ENCODE measurements around the gene TBL3. TPM values are rescaled to one million over a fixed set of nuclear protein-coding genes. Genes with fewer than 3 reads are reported as not detected.

TBL3 gene
- total and polyA plus RNA-seq, 9 of the 15 experiments (the other 6 are each of a cell fraction or from before 2014, with no cell fraction given) = 0.97 to 117 (median 24.5) TPM

- TF ChIP-seq RREB1 (CRISPR knock-in tag; IDR thresholded peaks at IDR 0.05) (no peak), SRSF1 (IDR thresholded peaks at IDR 0.05; ENCODE audit: low read depth, low read length) (peak; percentile 52; the same call in 1 of the 2 replicates), HLTF (IDR thresholded peaks at IDR 0.05) (no peak), SMAD4 (CRISPR knock-in tag; conservative IDR thresholded peaks at IDR 0.05) (peak; percentile 80), SMC3 (conservative IDR thresholded peaks at IDR 0.05; ENCODE audit: insufficient read depth, low read depth, low read length) (no peak), ASH1L (IDR thresholded peaks at IDR 0.05; ENCODE audit: borderline replicate concordance, low read depth, partially characterized antibody) (no peak), ZBED1 (IDR thresholded peaks at IDR 0.05) (no peak), CCAR2 (IDR thresholded peaks at IDR 0.05; ENCODE audit: low read depth, low read length) (no peak), ZNF77 (CRISPR knock-in tag; IDR thresholded peaks at IDR 0.05) (no peak), HNRNPUL1 (IDR thresholded peaks at IDR 0.05; ENCODE audit: low read length) (no peak), ZNF444 (CRISPR knock-in tag; IDR thresholded peaks at IDR 0.05) (no peak)
- TF ChIP-seq, protein P1, sequence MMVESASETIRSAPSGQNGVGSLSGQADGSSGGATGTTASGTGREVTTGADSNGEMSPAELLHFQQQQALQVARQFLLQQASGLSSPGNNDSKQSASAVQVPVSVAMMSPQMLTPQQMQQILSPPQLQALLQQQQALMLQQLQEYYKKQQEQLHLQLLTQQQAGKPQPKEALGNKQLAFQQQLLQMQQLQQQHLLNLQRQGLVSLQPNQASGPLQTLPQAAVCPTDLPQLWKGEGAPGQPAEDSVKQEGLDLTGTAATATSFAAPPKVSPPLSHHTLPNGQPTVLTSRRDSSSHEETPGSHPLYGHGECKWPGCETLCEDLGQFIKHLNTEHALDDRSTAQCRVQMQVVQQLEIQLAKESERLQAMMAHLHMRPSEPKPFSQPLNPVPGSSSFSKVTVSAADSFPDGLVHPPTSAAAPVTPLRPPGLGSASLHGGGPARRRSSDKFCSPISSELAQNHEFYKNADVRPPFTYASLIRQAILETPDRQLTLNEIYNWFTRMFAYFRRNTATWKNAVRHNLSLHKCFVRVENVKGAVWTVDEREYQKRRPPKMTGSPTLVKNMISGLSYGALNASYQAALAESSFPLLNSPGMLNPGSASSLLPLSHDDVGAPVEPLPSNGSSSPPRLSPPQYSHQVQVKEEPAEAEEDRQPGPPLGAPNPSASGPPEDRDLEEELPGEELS (CRISPR knock-in tag; IDR thresholded peaks at IDR 0.05; ENCODE audit: borderline replicate concordance) = 0 out of 2 replicates have a peak, but pooled peaks have one; percentile 41
- TF ChIP-seq, protein P2, sequence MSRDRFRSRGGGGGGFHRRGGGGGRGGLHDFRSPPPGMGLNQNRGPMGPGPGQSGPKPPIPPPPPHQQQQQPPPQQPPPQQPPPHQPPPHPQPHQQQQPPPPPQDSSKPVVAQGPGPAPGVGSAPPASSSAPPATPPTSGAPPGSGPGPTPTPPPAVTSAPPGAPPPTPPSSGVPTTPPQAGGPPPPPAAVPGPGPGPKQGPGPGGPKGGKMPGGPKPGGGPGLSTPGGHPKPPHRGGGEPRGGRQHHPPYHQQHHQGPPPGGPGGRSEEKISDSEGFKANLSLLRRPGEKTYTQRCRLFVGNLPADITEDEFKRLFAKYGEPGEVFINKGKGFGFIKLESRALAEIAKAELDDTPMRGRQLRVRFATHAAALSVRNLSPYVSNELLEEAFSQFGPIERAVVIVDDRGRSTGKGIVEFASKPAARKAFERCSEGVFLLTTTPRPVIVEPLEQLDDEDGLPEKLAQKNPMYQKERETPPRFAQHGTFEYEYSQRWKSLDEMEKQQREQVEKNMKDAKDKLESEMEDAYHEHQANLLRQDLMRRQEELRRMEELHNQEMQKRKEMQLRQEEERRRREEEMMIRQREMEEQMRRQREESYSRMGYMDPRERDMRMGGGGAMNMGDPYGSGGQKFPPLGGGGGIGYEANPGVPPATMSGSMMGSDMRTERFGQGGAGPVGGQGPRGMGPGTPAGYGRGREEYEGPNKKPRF (IDR thresholded peaks at IDR 0.05; ENCODE audit: low read depth, low read length) = no peak
- TF ChIP-seq, protein P3, sequence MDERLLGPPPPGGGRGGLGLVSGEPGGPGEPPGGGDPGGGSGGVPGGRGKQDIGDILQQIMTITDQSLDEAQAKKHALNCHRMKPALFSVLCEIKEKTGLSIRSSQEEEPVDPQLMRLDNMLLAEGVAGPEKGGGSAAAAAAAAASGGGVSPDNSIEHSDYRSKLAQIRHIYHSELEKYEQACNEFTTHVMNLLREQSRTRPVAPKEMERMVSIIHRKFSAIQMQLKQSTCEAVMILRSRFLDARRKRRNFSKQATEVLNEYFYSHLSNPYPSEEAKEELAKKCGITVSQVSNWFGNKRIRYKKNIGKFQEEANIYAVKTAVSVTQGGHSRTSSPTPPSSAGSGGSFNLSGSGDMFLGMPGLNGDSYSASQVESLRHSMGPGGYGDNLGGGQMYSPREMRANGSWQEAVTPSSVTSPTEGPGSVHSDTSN (CRISPR knock-in tag; IDR thresholded peaks at IDR 0.05; ENCODE audit: low read depth) = no peak
- TF ChIP-seq, protein P3 (tag; conservative IDR thresholded peaks at IDR 0.05; ENCODE audit: low read depth) = no peak
Measured at GRCh38 chr16:1983544-1984346, 11.9 kb downstream of the TBL3 start, which contains the start of gene GFER (continued).
